Chondrocyte (in vitro differentiated cells): ENCODE measurements around the gene CDHR3. TPM values are rescaled to one million over a fixed set of nuclear protein-coding genes. Genes with fewer than 3 reads are reported as not detected.
A peak's percentile ranks its signal among the peaks of the same experiment; 100 is the strongest.

Experiments
- DNase-seq: peaks from one replicate; pipeline ENCODE4 v3.0.0; 2021; ENCODE audit warnings: mixed read lengths, low spot score
- H3K27ac Mint-ChIP-seq: one replicate; pipeline ENCODE4 v1.8.0; 2021; ENCODE audit warnings: mild to moderate bottlenecking, moderate library complexity, mixed read lengths; ENCODE audit not compliant: unreplicated experiment
- H3K27me3 Mint-ChIP-seq: 2 replicates; pipeline ENCODE4 v1.8.0; 2021; ENCODE audit warnings: low read depth, mixed read lengths
- H3K36me3 Mint-ChIP-seq: 2 replicates; pipeline ENCODE4 v1.8.0; 2021; ENCODE audit warnings: low read depth, mixed read lengths
- H3K4me1 Mint-ChIP-seq: 2 replicates; pipeline ENCODE4 v1.8.0; 2021; ENCODE audit warnings: low read depth, mild to moderate bottlenecking, mixed read lengths
- H3K4me3 Mint-ChIP-seq: one replicate; pipeline ENCODE4 v1.8.0; 2021; ENCODE audit warnings: mild to moderate bottlenecking, moderate library complexity, mixed read lengths; ENCODE audit not compliant: unreplicated experiment
- H3K9me3 Mint-ChIP-seq: 2 replicates; pipeline ENCODE4 v1.8.0; 2021; ENCODE audit warnings: low read depth, mixed read lengths
- CTCF ChIP-seq: fragments of 200-600 bp; sonication (generic); IDR thresholded peaks from 2 replicates; pipeline ENCODE4 v1.5.0; 2021; ENCODE audit warnings: antibody characterized with exemption, mild to moderate bottlenecking, moderate library complexity
- total RNA-seq: library from RNA; stranded (reverse); gene quantifications from 3 replicates; pipeline ENCODE4 v1.2.1, GENCODE V29; 2021

CDHR3 gene
- total RNA-seq, 1 donor from 2014 or later: 1.0 TPM

- Mint-ChIP-seq H3K36me3 (no peaks in the 10 kb centered on the region), H3K27me3 (no peaks in the 10 kb centered on the region), H3K4me1 (peaks cover 18% of the 10 kb centered on the region), H3K9me3 (no peaks in the 10 kb centered on the region), H3K4me3 (no peak overlapping the region), H3K27ac (no peak overlapping the region)
- DNase-seq: no peak
- TF ChIP-seq CTCF: no peak
These were observed 98.9 kb downstream of the CDHR3 start for GRCh38 chr7:106062006-106062405.

DNA sequence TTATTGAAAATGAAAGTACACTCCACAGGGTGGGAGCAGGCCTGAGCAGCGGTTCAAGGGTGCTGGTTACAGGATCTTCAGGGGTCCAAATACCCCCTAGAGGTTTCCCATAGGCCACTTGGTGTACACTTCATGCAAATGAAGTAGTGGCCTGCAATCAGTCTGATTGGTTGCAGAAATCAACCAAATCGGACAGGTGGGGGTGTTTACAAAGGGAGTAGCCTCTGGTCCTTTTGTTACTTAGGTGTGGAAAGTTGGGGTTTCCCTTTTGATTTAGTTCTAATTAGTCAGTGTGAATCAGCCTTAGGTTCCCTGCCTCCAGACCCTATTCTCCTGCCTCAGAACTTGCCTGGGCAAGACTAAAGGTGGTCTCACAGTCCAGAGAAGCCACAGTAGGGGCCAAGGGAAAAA is 99.5 kb downstream of the CDHR3 start:
- Mint-ChIP-seq H3K9me3 (no peaks in the 10 kb centered on the region), H3K27me3 (no peaks in the 10 kb centered on the region), H3K27ac (no peak overlapping the region), H3K4me3 (no peak overlapping the region), H3K36me3 (no peaks in the 10 kb centered on the region), H3K4me1 (peaks cover 18% of the 10 kb centered on the region)
- TF ChIP-seq CTCF: no peak
- DNase-seq: no peak

GRCh38 chr7:106063024-106063423 is 100.0 kb downstream of the CDHR3 start:
- no peaks in the 10 kb centered on the region for H3K36me3 Mint-ChIP-seq
- no peak overlapping the region for H3K27ac Mint-ChIP-seq
- no peak for TF ChIP-seq CTCF
- no peaks in the 10 kb centered on the region for H3K27me3 Mint-ChIP-seq
- no peak overlapping the region for H3K4me3 Mint-ChIP-seq
- peaks cover 18% of the 10 kb centered on the region for H3K4me1 Mint-ChIP-seq
- no peak for DNase-seq
- no peaks in the 10 kb centered on the region for H3K9me3 Mint-ChIP-seq

- H3K4me3 Mint-ChIP-seq: no peak overlapping the region
- no peak for TF ChIP-seq CTCF
- no peaks in the 10 kb centered on the region for H3K9me3 Mint-ChIP-seq
- DNase-seq: no peak
- H3K36me3 Mint-ChIP-seq: no peaks in the 10 kb centered on the region
- H3K27ac Mint-ChIP-seq: no peak overlapping the region
- H3K27me3 Mint-ChIP-seq: no peaks in the 10 kb centered on the region
- H3K4me1 Mint-ChIP-seq: peaks cover 19% of the 10 kb centered on the region
These were observed 100.6 kb downstream of the CDHR3 start for GRCh38 chr7:106063692-106064091.

GRCh38 chr7:106064316-106064715 is 101.3 kb downstream of the CDHR3 start:
- Mint-ChIP-seq H3K9me3 (no peaks in the 10 kb centered on the region), H3K27ac (peak overlapping the region; percentile 92)

More at GRCh38 chr7:106064316-106064715, 101.3 kb downstream of the CDHR3 start:
- Mint-ChIP-seq H3K36me3 (no peaks in the 10 kb centered on the region), H3K4me3 (no peak overlapping the region), H3K27me3 (no peaks in the 10 kb centered on the region), H3K4me1 (peaks cover 21% of the 10 kb centered on the region)
- TF ChIP-seq CTCF: no peak
- DNase-seq: no peak
